RWPE1 (cell line): ENCODE data around the gene BRD4.

Source experiments
- CTCF ChIA-PET: fragments of 350-600 bp; sonication (Branson Sonifier 250); formaldehyde crosslinking; extraction: SDS; loops from one replicate; lab custom pipeline; 2021; lab: Yijun Ruan, JAX
- POLR2A ChIA-PET: fragments of 400-600 bp; formaldehyde crosslinking; extraction: SDS; loops from one replicate; lab custom pipeline; 2020; ENCODE audit warnings: antibody characterized with exemption; ENCODE audit not compliant: low non-redundant PET; lab: Yijun Ruan, JAX
- DNase-seq: peaks from one replicate; pipeline ENCODE4 v3.0.0; 2012; ENCODE audit warnings: low spot score
- H3K27ac ChIP-seq: fragments of 450-650 bp; 2 replicates; pipeline ENCODE4 v1.5.1; 2017
- CTCF ChIP-seq: fragments of 450-650 bp; conservative IDR thresholded peaks from 2 replicates; pipeline ENCODE4 v1.5.1; 2017; ENCODE audit warnings: low read depth, mild to moderate bottlenecking

BRD4 gene

GRCh38 chr19:15296841-15297415 lies 35.4 kb downstream of the BRD4 start:
- no peak for TF ChIP-seq CTCF
- no peak for DNase-seq
- POLR2A ChIA-PET: interaction anchor here (1.3 kb wide), 1 partner anchor 14 kb away, joined by 3 read pairs; no protein-coding TSS in a partner anchor
- CTCF ChIA-PET: interaction anchor here (0.5 kb wide), 1 partner anchor 65 kb away, joined by 3 read pairs; no protein-coding TSS in a partner anchor
- H3K27ac ChIP-seq: peak overlapping the region; percentile 89

- POLR2A ChIA-PET: no interaction called here
- no peak for DNase-seq
- no peak for TF ChIP-seq CTCF
- CTCF ChIA-PET: interaction anchor here (0.5 kb wide), 1 partner anchor 65 kb away, joined by 3 read pairs; no protein-coding TSS in a partner anchor
- H3K27ac ChIP-seq: peak overlapping the region; percentile 89
These were observed 36.0 kb downstream of the BRD4 start for GRCh38 chr19:15296353-15296752.

- DNase-seq: no peak
- H3K27ac ChIP-seq: peak overlapping the region; percentile 89
- ChIA-PET CTCF (interaction anchor here (0.6 kb wide), 1 partner anchor 406 kb away, joined by 3 read pairs; no protein-coding TSS in a partner anchor), POLR2A (no interaction called here)
- TF ChIP-seq CTCF: no peak
These were observed 37.8 kb downstream of the BRD4 start for GRCh38 chr19:15294561-15294990.

- H3K27ac ChIP-seq: peak overlapping the region; percentile 89
- TF ChIP-seq CTCF: no peak
- POLR2A ChIA-PET: no interaction called here
- no peak for DNase-seq
- CTCF ChIA-PET: interaction anchor here (0.6 to 0.9 kb wide), 2 partner anchors 23 to 405 kb away, joined by 3 read pairs; no protein-coding TSS in a partner anchor
These were observed 38.4 kb downstream of the BRD4 start for GRCh38 chr19:15293781-15294491.

- H3K27ac ChIP-seq: peak overlapping the region; percentile 61
- ChIA-PET POLR2A (no interaction called here), CTCF (interaction anchor here (0.9 kb wide), 1 partner anchor 24 kb away, joined by 3 read pairs; no protein-coding TSS in a partner anchor)
- TF ChIP-seq CTCF: no peak
- no peak for DNase-seq
These were observed 39.3 kb downstream of the BRD4 start for GRCh38 chr19:15292847-15293582.

GRCh38 chr19:15292140-15292539 lies 40.2 kb downstream of the BRD4 start:
- no peak for DNase-seq
- no peak overlapping the region for H3K27ac ChIP-seq
- ChIA-PET CTCF (interaction anchor here (0.6 to 0.9 kb wide), 2 partner anchors 9 to 158 kb away, joined by 3 to 7 read pairs; no protein-coding TSS in a partner anchor), POLR2A (no interaction called here)
- TF ChIP-seq CTCF: no peak
